Lower lobe of right lung (tissue), 2 donors: Measurements from ENCODE around the gene ZNF619. TPM values are rescaled to one million over a fixed set of nuclear protein-coding genes. Genes with fewer than 3 reads are reported as not detected.
"Not testable (repeated sequence)": the region's sequence is repeated elsewhere in the genome, so short reads cannot be mapped to it uniquely, and the experiment has no call there.

Source experiments
- ATAC-seq, 2 donors: fragments of 200-7000 bp; cut with Tn5 transposase; one replicate each; pipeline ENCODE4 v1.9.1; 2020 to 2022; ENCODE audit warnings: mild to moderate bottlenecking in 2 of 2, moderate library complexity in 2 of 2
- DNase-seq: peaks from one replicate; pipeline ENCODE4 v3.0.0-alpha.2; 2020
- H3K27ac ChIP-seq: fragments of 200-600 bp; one replicate; pipeline ENCODE4 v1.8.0; 2022
- H3K27me3 ChIP-seq: fragments of 200-600 bp; one replicate; pipeline ENCODE4 v1.8.0; 2022; ENCODE audit warnings: low read depth
- H3K36me3 ChIP-seq: fragments of 200-600 bp; one replicate; pipeline ENCODE4 v1.8.0; 2022; ENCODE audit warnings: mild to moderate bottlenecking
- H3K4me1 ChIP-seq: fragments of 200-600 bp; one replicate; pipeline ENCODE4 v1.8.0; 2022
- H3K4me3 ChIP-seq: fragments of 200-600 bp; one replicate; pipeline ENCODE4 v1.8.0; 2022; ENCODE audit warnings: mild to moderate bottlenecking
- H3K9me3 ChIP-seq: fragments of 200-600 bp; one replicate; pipeline ENCODE4 v1.8.0; 2022
- intact Hi-C: fragments of 100-400 bp; cut with DNase I; formaldehyde crosslinking; loops from one replicate; pipeline ENCODE4 v1.11.0; 2022
- total RNA-seq: library from RNA; stranded (reverse); fragmentation: NEBNext Ultra II Directional; extraction: Animal tissue kit (Norgen Biotek cat#: 25700); gene quantifications from one replicate; pipeline ENCODE4 v1.2.1, GENCODE V29; 2021
- TF ChIP-seq, protein P1 (sequence below): fragments of 200-600 bp; IDR thresholded peaks from one replicate; pipeline ENCODE4 v1.8.0; 2022; ENCODE audit warnings: antibody characterized with exemption, mild to moderate bottlenecking
- donor health status: DM: no; HTN: yes; CAD: no; lungs with severe emphysema.

ZNF619 gene
- total RNA-seq, 1 donor from 2014 or later, result 8.6 TPM

DNA sequence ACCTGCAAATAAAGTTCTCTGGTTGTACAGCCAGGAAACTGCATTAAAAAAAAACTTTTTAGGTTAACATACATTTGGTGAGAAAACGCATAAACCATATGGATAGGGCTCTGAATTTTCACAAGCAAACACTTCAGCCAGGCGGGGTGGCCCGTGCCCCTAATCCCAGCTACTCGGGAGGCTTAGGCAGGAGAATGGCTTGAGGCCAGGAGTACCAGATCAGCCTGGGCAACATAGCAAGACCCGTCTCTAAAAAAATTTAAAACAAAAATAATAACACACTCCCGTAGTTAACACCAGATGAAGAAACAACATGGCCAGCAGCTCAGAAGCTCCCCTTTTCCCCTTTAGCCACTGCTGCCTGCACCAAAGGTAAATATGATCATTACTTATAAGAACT, 23.0 kb upstream of the ZNF619 start:
- no peak for DNase-seq

DNA sequence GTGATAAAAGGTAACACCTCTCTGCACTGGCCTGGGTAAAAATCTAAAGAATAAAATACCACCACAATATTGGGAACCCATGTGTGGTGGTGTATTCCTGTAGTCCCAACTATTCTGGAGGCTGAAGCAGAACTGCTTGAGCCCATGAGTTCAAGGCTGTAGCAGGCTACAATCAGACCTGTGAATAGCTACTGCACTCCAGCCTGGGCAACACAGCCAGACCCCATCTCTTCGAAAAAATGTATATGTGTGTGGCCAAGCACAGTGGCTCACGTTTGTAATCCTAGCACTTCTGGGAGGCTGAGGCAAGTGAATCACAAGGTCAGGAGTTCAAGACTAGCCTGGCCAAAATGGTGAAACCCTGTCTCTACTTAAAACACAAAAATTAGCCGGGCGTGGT, 21.6 kb upstream of the ZNF619 start:
- peaks cover 50% of the 10 kb centered on the region for H3K4me1 ChIP-seq
- ATAC-seq (no peak), DNase-seq (no peak)
- no peak overlapping the region for H3K4me3 ChIP-seq
- intact Hi-C loops, result no loop called here
- no peaks in the 10 kb centered on the region for H3K27me3 ChIP-seq
- TF ChIP-seq, protein P1, sequence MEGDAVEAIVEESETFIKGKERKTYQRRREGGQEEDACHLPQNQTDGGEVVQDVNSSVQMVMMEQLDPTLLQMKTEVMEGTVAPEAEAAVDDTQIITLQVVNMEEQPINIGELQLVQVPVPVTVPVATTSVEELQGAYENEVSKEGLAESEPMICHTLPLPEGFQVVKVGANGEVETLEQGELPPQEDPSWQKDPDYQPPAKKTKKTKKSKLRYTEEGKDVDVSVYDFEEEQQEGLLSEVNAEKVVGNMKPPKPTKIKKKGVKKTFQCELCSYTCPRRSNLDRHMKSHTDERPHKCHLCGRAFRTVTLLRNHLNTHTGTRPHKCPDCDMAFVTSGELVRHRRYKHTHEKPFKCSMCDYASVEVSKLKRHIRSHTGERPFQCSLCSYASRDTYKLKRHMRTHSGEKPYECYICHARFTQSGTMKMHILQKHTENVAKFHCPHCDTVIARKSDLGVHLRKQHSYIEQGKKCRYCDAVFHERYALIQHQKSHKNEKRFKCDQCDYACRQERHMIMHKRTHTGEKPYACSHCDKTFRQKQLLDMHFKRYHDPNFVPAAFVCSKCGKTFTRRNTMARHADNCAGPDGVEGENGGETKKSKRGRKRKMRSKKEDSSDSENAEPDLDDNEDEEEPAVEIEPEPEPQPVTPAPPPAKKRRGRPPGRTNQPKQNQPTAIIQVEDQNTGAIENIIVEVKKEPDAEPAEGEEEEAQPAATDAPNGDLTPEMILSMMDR, result no peak
- peaks cover 30% of the 10 kb centered on the region for H3K36me3 ChIP-seq
- H3K27ac ChIP-seq, result no peak overlapping the region
- no peaks in the 10 kb centered on the region for H3K9me3 ChIP-seq

More for the DNA sequence above, 23.0 kb upstream of the ZNF619 start:
- peak overlapping the region; percentile 73 for H3K4me3 ChIP-seq
- peak overlapping the region; percentile 96 for H3K27ac ChIP-seq
- peaks cover 38% of the 10 kb centered on the region for H3K4me1 ChIP-seq
- TF ChIP-seq, protein P1, result no peak
- peaks cover 16% of the 10 kb centered on the region for H3K36me3 ChIP-seq
- no peaks in the 10 kb centered on the region for H3K9me3 ChIP-seq
- no peak for ATAC-seq
- H3K27me3 ChIP-seq, result no peaks in the 10 kb centered on the region
- intact Hi-C loops, result no loop called here

DNA sequence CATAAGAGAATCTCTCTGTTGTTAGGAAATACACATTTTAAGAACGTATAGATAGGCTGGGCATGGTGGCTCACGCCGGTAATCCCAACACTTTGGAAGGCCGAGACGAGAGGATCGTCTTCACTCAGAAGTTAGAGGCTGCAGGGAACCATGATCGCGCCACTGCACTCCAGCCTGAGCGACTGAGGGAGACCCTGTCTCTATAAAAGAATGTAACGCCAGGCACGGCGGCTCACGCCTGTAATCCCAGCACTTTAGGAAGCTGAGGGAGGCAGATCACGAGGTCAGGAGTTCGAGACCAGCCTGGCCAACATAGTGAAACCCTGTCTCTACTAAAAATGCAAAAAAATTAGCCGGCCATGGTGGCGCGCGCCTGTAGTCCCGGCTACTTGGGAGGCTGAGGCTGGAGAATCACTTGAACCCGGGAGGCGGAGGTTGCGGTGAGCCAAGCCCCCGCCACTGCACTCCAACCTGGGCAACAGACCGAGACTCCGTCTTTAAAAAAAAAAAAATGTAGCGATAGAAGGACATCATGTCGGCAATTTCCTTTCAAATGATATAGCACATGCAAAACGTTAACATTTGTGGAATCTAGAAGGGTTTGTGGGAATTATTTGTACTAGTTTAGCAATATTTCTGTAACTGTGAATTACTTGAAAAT, 20.5 kb upstream of the ZNF619 start:
- TF ChIP-seq, protein P1, result no peak
- Histone ChIP-seq H3K27ac (peak overlapping the region; percentile 93), H3K9me3 (no peaks in the 10 kb centered on the region), H3K4me1 (peaks cover 59% of the 10 kb centered on the region), H3K36me3 (peaks cover 33% of the 10 kb centered on the region), H3K4me3 (peak overlapping the region; percentile 100), H3K27me3 (no peaks in the 10 kb centered on the region)
- DNase-seq (no peak), ATAC-seq (no peak)
- intact Hi-C loops, result no loop called here

DNA sequence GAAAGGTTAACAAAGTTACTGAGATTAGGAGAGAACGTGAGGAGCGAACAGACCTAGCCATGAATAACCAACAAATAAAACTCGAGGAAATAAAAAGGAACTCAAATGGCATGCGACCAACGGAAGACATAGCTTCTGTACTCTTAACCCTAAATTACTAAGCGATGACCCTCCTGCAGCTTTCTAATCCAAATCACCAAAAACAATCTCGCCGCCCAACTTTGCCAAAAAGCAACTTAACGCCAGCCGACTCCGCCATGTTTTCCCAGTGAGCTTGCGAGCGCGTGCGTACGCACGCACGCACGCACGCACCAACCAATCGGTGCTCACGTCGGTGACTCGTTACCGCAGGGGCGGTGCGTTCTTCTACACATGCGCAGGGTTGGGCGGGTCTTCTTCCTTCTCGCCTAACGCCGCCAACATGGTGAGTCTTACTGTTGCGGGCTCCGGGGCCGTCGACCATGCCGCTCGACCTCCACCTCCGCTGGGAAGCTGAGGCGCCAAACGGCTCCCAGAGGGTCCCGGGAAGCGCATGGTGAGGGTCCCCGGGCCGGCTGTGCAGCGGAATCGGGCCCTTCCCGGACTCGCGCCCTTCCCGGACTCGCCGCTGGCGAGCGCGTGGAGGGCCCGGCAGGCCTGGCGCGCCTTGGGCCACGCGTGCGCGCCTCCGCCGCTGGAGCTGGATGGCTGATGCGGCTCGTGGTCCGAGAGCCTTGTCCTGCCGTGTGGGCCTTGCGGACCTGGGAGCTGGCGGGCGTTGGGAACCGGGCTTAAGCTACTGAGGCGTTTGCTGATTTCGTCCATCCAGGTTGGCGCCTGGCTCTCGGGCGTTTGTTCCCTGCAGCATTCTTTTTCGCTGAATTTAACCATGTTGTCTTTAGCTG, 19.7 kb upstream of the ZNF619 start, which contains the start of gene RPL14:
RPL14 (plus strand) TSS at position 400 of the 884 bp plus-strand sequence; CDS start at position 533, 133 bp downstream.
- Histone ChIP-seq H3K4me3 (peak within 1 kb of the TSS; percentile 100), H3K27ac (peak within 1 kb of the TSS; percentile 93), H3K36me3 (peaks cover 41% of the 10 kb centered on the region), H3K9me3 (no peaks in the 10 kb centered on the region), H3K4me1 (peaks cover 52% of the 10 kb centered on the region), H3K27me3 (no peaks in the 10 kb centered on the region)
- TF ChIP-seq, protein P1, result no peak
- peak; percentile 97 for DNase-seq
- ATAC-seq, result peak; percentile 94
- intact Hi-C loops, result no loop called here

DNA sequence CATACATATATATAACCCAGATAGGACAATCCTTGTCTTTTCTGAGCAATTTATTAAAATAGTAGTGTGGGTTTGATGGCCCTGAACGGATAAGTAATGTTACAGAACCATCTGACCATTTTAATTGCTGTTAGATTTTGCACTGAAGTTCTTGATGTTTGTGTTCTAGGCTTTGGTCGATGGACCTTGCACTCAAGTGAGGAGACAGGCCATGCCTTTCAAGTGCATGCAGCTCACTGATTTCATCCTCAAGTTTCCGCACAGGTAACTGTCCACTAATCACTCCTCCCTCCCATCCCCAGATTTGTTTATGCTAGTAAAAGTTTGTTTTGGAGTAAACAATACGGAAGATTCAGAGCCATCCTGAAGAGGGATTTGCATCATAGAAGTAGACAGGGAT, 18.4 kb upstream of the ZNF619 start:
- Histone ChIP-seq H3K27ac (peak overlapping the region; percentile 93), H3K9me3 (no peaks in the 10 kb centered on the region), H3K4me3 (peak overlapping the region; percentile 100), H3K4me1 (peaks cover 46% of the 10 kb centered on the region), H3K36me3 (peaks cover 54% of the 10 kb centered on the region), H3K27me3 (no peaks in the 10 kb centered on the region)
- intact Hi-C loops, result no loop called here
- DNase-seq, result no peak
- TF ChIP-seq, protein P1, result no peak
- ATAC-seq, result no peak

DNA sequence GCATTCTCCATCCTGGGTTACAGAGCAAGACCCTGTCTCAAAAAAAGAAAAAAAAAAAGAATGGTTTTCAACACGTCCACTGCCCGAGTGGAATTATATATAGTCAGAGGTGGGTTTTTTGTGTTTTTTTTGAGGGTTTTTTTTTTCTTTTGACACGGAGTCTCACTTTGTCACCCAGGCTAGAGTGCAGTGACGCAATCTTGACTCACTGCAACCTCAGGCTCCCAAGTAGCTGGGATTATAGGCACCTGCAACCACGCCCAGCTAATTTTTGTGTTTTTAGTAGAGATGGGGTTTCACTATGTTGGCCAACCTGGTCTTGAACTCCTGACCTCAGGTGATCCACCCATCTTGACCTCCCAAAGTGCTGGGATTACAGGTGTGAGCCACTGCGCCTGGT, 16.4 kb upstream of the ZNF619 start:
- ATAC-seq, DNase-seq, H3K27me3 ChIP-seq, intact Hi-C loops, H3K4me3 ChIP-seq, H3K9me3 ChIP-seq, H3K27ac ChIP-seq: not testable (repeated sequence)
- H3K4me1 ChIP-seq, result peaks cover 40% of the 10 kb centered on the region
- peaks cover 72% of the 10 kb centered on the region for H3K36me3 ChIP-seq
